SJCRH30 (cell line): ENCODE data around the gene GSG1L. TPM values are rescaled to one million over a fixed set of nuclear protein-coding genes. Genes with fewer than 3 reads are reported as not detected.
A peak's percentile ranks its signal among the peaks of the same experiment; 100 is the strongest.

Source experiments
- DNase-seq, 2 experiments: peaks; one replicate each; pipeline ENCODE4 v3.0.0-alpha.2; 2015 to 2020
- H3K27ac ChIP-seq: fragments of 250-450 bp; sonication (Bioruptor Pico); 2 replicates; pipeline ENCODE4 v1.5.1; 2020; ENCODE audit warnings: mild to moderate bottlenecking, moderate library complexity
- H3K27me3 ChIP-seq: fragments of 250-450 bp; sonication (Bioruptor Pico); 2 replicates; pipeline ENCODE4 v1.5.1; 2020; ENCODE audit warnings: mild to moderate bottlenecking, moderate library complexity
- H3K36me3 ChIP-seq: fragments of 250-450 bp; sonication (Bioruptor Pico); 2 replicates; pipeline ENCODE4 v1.5.1; 2020; ENCODE audit warnings: mild to moderate bottlenecking, moderate library complexity
- H3K4me1 ChIP-seq: fragments of 250-450 bp; sonication (Bioruptor Pico); 2 replicates; pipeline ENCODE4 v1.5.1; 2020; ENCODE audit warnings: mild to moderate bottlenecking, moderate library complexity
- H3K4me3 ChIP-seq: fragments of 250-450 bp; sonication (Bioruptor Pico); 2 replicates; pipeline ENCODE4 v1.5.1; 2020; ENCODE audit warnings: mild to moderate bottlenecking, moderate library complexity
- H3K9me3 ChIP-seq: fragments of 250-450 bp; sonication (Bioruptor Pico); replicated peaks from 2 replicates; pipeline ENCODE4 v1.5.1; 2020; ENCODE audit warnings: mild to moderate bottlenecking, moderate library complexity
- total RNA-seq: library from RNA; depleted of rRNA; stranded (reverse); fragments of >200 nt; shearing (Covaris generic); gene quantifications from 2 replicates; pipeline ENCODE4 v1.2.3, GENCODE V29; 2014

Gene GSG1L
- total RNA-seq, 1 experiment from 2014 or later, result not detected

- H3K4me3 ChIP-seq, result no peak overlapping the region
- no peak overlapping the region for H3K27ac ChIP-seq
- no peaks in the 10 kb centered on the region for H3K36me3 ChIP-seq
- DNase-seq, result peak in 1 of 2 experiments; percentile 12
- H3K4me1 ChIP-seq, result no peaks in the 10 kb centered on the region
- no peaks in the 10 kb centered on the region for H3K27me3 ChIP-seq
- H3K9me3 ChIP-seq, result no peaks in the 10 kb centered on the region
These were observed 60.3 kb downstream of the GSG1L start for GRCh38 chr16:28003021-28003865.

- no peak overlapping the region for H3K27ac ChIP-seq
These were observed 61.9 kb downstream of the GSG1L start for GRCh38 chr16:28001642-28002041.

DNA sequence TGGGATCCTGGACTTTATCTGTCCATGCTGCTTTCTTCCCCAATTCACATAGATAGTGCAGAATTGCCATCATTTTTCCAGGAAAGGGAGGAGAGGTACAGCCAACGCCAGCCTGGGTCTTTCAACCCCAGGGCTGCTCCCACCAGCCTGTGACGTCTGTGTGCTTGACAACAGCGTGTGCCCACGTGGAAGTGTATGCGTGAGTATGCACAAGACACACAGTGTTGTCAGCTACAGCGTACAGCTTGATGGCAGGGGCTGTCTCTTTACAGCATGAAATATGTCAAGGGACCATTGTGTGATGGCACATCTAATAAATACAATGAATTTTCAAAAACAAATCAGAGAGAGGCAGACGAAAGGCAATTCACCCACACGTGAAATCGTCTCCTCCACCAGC, 62.3 kb downstream of the GSG1L start:
- no peak overlapping the region for H3K4me3 ChIP-seq
- H3K27ac ChIP-seq, result no peak overlapping the region
- no peaks in the 10 kb centered on the region for H3K27me3 ChIP-seq
- H3K9me3 ChIP-seq, result no peaks in the 10 kb centered on the region
- DNase-seq, result no peak
- H3K4me1 ChIP-seq, result no peaks in the 10 kb centered on the region
- H3K36me3 ChIP-seq, result no peaks in the 10 kb centered on the region

More at GRCh38 chr16:28001642-28002041, 61.9 kb downstream of the GSG1L start:
- Histone ChIP-seq H3K9me3 (no peaks in the 10 kb centered on the region), H3K4me1 (no peaks in the 10 kb centered on the region), H3K27me3 (no peaks in the 10 kb centered on the region), H3K4me3 (no peak overlapping the region), H3K36me3 (no peaks in the 10 kb centered on the region)
- no peak for DNase-seq

GRCh38 chr16:28000314-28001169, 63.0 kb downstream of the GSG1L start:
- no peak overlapping the region for H3K27ac ChIP-seq
- H3K9me3 ChIP-seq, result no peaks in the 10 kb centered on the region
- no peaks in the 10 kb centered on the region for H3K27me3 ChIP-seq
- H3K4me1 ChIP-seq, result no peaks in the 10 kb centered on the region
- H3K4me3 ChIP-seq, result no peak overlapping the region
- H3K36me3 ChIP-seq, result no peaks in the 10 kb centered on the region
- DNase-seq, result no peak

- H3K27ac ChIP-seq, result no peak overlapping the region
- no peaks in the 10 kb centered on the region for H3K36me3 ChIP-seq
- H3K4me3 ChIP-seq, result no peak overlapping the region
- H3K27me3 ChIP-seq, result no peaks in the 10 kb centered on the region
- no peaks in the 10 kb centered on the region for H3K9me3 ChIP-seq
- no peak for DNase-seq
- no peaks in the 10 kb centered on the region for H3K4me1 ChIP-seq
These were observed 63.8 kb downstream of the GSG1L start for GRCh38 chr16:27999687-28000086.

- Histone ChIP-seq H3K4me3 (no peak overlapping the region), H3K9me3 (no peaks in the 10 kb centered on the region), H3K4me1 (no peaks in the 10 kb centered on the region), H3K27me3 (no peaks in the 10 kb centered on the region), H3K27ac (no peak overlapping the region), H3K36me3 (no peaks in the 10 kb centered on the region)
- no peak for DNase-seq
These were observed 68.1 kb downstream of the GSG1L start for GRCh38 chr16:27995378-27995777.

- Histone ChIP-seq H3K9me3 (no peaks in the 10 kb centered on the region), H3K27ac (no peak overlapping the region), H3K27me3 (no peaks in the 10 kb centered on the region), H3K4me3 (no peak overlapping the region), H3K4me1 (no peaks in the 10 kb centered on the region), H3K36me3 (no peaks in the 10 kb centered on the region)
- no peak for DNase-seq
These were observed 68.8 kb downstream of the GSG1L start for GRCh38 chr16:27994686-27995085.

GRCh38 chr16:27993587-27993986, 69.9 kb downstream of the GSG1L start:
- no peak for DNase-seq
- Histone ChIP-seq H3K4me3 (no peak overlapping the region), H3K27me3 (no peaks in the 10 kb centered on the region), H3K4me1 (no peaks in the 10 kb centered on the region), H3K9me3 (no peaks in the 10 kb centered on the region), H3K27ac (no peak overlapping the region), H3K36me3 (no peaks in the 10 kb centered on the region)

- no peaks in the 10 kb centered on the region for H3K27me3 ChIP-seq
- no peak for DNase-seq
- no peaks in the 10 kb centered on the region for H3K4me1 ChIP-seq
These were observed 71.6 kb downstream of the GSG1L start for GRCh38 chr16:27991876-27992275.

DNA sequence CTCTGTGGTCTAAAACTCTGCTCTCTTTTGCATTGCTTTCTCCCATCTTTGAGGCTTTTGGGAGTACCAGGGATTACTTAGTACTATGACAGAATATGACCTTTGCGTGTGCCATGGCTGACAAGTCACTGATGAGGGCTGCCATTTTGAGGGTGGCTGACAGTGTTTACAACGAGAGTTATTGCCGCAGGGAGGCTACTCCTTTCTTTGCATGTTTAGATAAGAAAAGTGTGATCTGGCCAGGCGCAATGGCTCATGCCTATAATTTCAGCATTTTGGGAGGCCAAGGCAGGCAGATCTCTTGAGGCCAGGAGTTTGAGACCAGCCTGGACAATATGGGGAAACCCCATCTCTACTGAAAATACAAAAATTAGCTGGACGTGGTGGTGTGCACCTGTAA, 77.5 kb downstream of the GSG1L start:
- Histone ChIP-seq H3K36me3 (no peaks in the 10 kb centered on the region), H3K4me1 (no peaks in the 10 kb centered on the region), H3K4me3 (no peak overlapping the region), H3K27me3 (no peaks in the 10 kb centered on the region), H3K27ac (no peak overlapping the region), H3K9me3 (no peaks in the 10 kb centered on the region)
- no peak for DNase-seq

More at GRCh38 chr16:27991876-27992275, 71.6 kb downstream of the GSG1L start:
- no peaks in the 10 kb centered on the region for H3K9me3 ChIP-seq
- H3K36me3 ChIP-seq, result no peaks in the 10 kb centered on the region
- no peak overlapping the region for H3K27ac ChIP-seq
- no peak overlapping the region for H3K4me3 ChIP-seq

DNA sequence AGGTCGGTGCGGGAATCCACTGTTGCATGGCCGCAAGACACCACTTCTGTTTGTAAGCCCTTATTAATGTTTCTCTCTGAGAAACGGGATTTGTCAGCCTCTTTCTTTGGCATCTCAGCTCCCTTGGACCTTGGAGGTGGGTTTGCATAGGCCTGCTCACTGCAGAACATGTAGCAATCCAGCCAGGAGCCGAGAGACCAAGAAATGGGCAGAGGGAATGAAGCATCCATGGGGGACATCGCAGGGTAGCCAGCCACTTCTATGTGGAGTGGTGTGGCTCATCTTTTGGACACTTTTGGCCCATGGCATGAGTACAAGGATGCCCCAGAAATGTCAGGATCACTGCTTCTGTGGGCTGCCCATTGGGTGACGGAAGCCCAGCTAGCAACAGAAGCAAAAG, 79.4 kb downstream of the GSG1L start:
- Histone ChIP-seq H3K4me3 (no peak overlapping the region), H3K27me3 (no peaks in the 10 kb centered on the region), H3K4me1 (no peaks in the 10 kb centered on the region), H3K36me3 (no peaks in the 10 kb centered on the region), H3K27ac (no peak overlapping the region), H3K9me3 (no peaks in the 10 kb centered on the region)
- no peak for DNase-seq

DNA sequence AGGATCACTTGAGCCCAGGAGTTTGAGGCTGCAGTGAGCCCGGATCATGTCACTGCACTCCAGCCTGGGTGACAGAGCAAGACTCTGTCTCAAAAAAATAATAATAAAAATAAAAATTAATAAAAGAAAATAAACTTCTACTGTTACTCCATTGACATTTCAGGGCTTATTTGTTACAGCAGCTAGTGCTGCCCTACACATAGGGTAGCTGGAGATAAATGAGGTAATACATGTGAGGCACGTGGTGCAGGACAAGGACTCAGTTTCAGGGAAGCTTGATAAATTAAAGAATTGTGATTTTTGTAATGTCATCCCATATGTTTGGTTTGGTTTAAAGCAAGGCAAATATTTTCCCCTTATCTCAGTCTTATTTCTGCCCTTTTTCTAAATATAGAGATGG, 80.3 kb downstream of the GSG1L start:
- DNase-seq, result no peak
- H3K27ac ChIP-seq, result no peak overlapping the region
- no peaks in the 10 kb centered on the region for H3K9me3 ChIP-seq
- H3K27me3 ChIP-seq, result no peaks in the 10 kb centered on the region
- no peaks in the 10 kb centered on the region for H3K4me1 ChIP-seq
- no peaks in the 10 kb centered on the region for H3K36me3 ChIP-seq
- no peak overlapping the region for H3K4me3 ChIP-seq

GRCh38 chr16:27982184-27982583, 81.3 kb downstream of the GSG1L start:
- Histone ChIP-seq H3K4me3 (no peak overlapping the region), H3K27ac (no peak overlapping the region), H3K36me3 (no peaks in the 10 kb centered on the region), H3K4me1 (no peaks in the 10 kb centered on the region), H3K9me3 (no peaks in the 10 kb centered on the region), H3K27me3 (no peaks in the 10 kb centered on the region)
- peak; percentile 9 to 19 for DNase-seq

DNA sequence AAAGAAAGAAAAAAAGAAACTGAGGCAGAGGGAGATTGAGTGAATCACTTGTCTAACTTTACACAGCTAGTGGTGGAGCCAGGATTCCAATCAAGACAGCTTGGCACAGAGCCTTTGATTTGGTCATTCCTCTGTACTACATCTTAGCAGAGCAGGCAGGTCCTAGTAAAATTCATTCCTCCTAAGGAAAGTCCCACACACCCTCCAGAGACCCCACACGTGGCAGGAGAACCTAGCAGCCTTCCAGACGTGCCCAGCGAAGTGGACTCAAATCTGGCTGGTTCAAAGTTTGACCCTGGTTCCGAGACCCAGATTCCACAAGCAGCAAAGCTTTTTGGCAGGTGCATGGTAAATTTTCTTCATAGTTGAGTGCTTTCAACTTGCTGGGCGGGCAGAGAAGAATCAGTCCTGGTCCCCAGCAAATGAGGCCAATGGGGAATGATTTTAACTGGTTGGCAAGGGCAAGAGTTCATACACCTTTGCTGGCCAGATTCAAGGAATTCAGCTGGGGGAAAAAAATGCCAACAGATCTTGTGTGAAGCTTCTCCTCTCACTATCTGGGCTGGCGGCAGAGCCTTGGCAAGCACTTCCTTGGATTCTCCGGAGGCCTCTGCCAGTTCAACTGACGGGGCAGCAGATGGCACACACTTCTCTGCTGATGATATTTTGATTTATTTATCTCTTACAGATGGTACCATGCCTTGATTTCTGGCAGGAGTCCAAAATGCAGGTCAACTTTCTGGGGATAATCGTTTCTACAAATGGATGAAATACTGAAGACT, 82.4 kb downstream of the GSG1L start:
- Histone ChIP-seq H3K36me3 (no peaks in the 10 kb centered on the region), H3K4me3 (no peak overlapping the region), H3K27me3 (no peaks in the 10 kb centered on the region), H3K9me3 (no peaks in the 10 kb centered on the region), H3K27ac (no peak overlapping the region), H3K4me1 (no peaks in the 10 kb centered on the region)
- DNase-seq, result no peak
